Mammary epithelial cell (primary cell): ENCODE results near the gene FANK1.

Source experiments
- CTCF ChIP-seq, 2 donors: IDR thresholded peaks in 1 of 2; conservative IDR thresholded peaks in 1 of 2; 2 replicates each; pipeline ENCODE4 v1.5.1; 2011 to 2012; ENCODE audit warnings: inconsistent platforms in 2 of 2, low read length in 2 of 2, mild to moderate bottlenecking in 2 of 2, control low read depth in 1 of 2, low read depth in 1 of 2; ENCODE audit not compliant: insufficient read depth in 1 of 2; ENCODE audit errors: extremely low read depth in 1 of 2
- EZH2 ChIP-seq: IDR thresholded peaks from 2 replicates; pipeline ENCODE4 v1.6.1; 2012; ENCODE audit warnings: low read length, inconsistent platforms, borderline replicate concordance

- TF ChIP-seq CTCF (conservative IDR thresholded peaks at IDR 0.05 in 1 of 2, IDR thresholded peaks at IDR 0.05 in 1 of 2; ENCODE audit: extremely low read depth in 1 of 2, insufficient read depth in 1 of 2, low read depth in 1 of 2, low read length in 2 of 2) (no peak), EZH2 (no peak)
Observed at GRCh38 chr10:125936331-125936730, 40.0 kb downstream of the FANK1 start.
